ENCODE results near the gene CAMK2A. TPM values are rescaled to one million over a fixed set of nuclear protein-coding genes. Genes with fewer than 3 reads are reported as not detected.
A peak's percentile ranks its signal among the peaks of the same experiment; 100 is the strongest.

The CAMK2A gene
- total and polyA plus RNA-seq, 4 donors, result under 0.01 TPM; not detected in 3

DNA sequence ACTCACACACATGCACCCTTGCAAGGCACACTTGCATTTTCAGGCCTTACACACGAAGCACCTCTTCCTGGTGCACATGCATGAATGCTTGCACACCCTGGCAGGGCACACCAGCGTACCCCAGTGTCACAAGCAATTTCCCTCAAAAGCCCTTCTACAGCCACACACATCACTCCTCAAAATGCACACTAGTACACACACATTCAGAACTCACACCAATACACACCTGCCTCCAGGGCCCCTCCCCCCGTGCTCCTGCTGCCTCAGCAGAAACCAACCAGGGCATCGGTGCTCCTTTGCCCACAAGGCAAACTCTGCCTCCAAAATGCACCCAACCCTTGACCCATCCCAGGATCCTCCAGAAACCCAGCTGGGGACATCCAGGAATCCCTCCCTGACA lies 1.2 kb downstream of the CAMK2A start:
- no peak overlapping the region for H3K9ac ChIP-seq (ENCODE audit: low read depth in 1 of 2, low read length in 2 of 2)
- no peaks in the 10 kb centered on the region for H3K9me3 ChIP-seq (ENCODE audit: control insufficient read depth in 4 of 4, low read length in 3 of 4)
- no peaks in the 10 kb centered on the region for H3K4me1 ChIP-seq (ENCODE audit: control insufficient read depth in 4 of 4, insufficient read depth in 4 of 4, low read length in 3 of 4)
- peaks cover 0 to 4% (median 0%) of the 10 kb centered on the region in 4 donors for H3K27me3 ChIP-seq (ENCODE audit: control insufficient read depth in 4 of 4, insufficient read depth in 4 of 4, low read length in 3 of 4)
- H3K4me3 ChIP-seq (ENCODE audit: low read depth in 1 of 3, low read length in 3 of 3), result no peak overlapping the region
- 75% methylated on average over 4 of the region's 4 CpGs for WGBS
- DNase-seq (ENCODE audit: low spot score), result no peak
- no peak for TF ChIP-seq EGR1 (IDR thresholded peaks at IDR 0.05; ENCODE audit: low read depth in 2 of 2)
- no peak for TF ChIP-seq SP1 (IDR thresholded peaks at IDR 0.05)
- no peak for TF ChIP-seq HNF4A (conservative IDR thresholded peaks at IDR 0.05)
- TF ChIP-seq TAF1 (conservative IDR thresholded peaks at IDR 0.05), result no peak
- TF ChIP-seq, protein P1, sequence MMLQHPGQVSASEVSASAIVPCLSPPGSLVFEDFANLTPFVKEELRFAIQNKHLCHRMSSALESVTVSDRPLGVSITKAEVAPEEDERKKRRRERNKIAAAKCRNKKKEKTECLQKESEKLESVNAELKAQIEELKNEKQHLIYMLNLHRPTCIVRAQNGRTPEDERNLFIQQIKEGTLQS (IDR thresholded peaks at IDR 0.05), result no peak
- no peak for TF ChIP-seq JUND (IDR thresholded peaks at IDR 0.05)
- TF ChIP-seq GABPA (IDR thresholded peaks at IDR 0.05 in 1 of 2, conservative IDR thresholded peaks at IDR 0.05 in 1 of 2), result no peak
- TF ChIP-seq, protein P2, sequence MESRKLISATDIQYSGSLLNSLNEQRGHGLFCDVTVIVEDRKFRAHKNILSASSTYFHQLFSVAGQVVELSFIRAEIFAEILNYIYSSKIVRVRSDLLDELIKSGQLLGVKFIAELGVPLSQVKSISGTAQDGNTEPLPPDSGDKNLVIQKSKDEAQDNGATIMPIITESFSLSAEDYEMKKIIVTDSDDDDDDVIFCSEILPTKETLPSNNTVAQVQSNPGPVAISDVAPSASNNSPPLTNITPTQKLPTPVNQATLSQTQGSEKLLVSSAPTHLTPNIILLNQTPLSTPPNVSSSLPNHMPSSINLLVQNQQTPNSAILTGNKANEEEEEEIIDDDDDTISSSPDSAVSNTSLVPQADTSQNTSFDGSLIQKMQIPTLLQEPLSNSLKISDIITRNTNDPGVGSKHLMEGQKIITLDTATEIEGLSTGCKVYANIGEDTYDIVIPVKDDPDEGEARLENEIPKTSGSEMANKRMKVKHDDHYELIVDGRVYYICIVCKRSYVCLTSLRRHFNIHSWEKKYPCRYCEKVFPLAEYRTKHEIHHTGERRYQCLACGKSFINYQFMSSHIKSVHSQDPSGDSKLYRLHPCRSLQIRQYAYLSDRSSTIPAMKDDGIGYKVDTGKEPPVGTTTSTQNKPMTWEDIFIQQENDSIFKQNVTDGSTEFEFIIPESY (IDR thresholded peaks at IDR 0.05), result no peak
- TF ChIP-seq, protein P3, sequence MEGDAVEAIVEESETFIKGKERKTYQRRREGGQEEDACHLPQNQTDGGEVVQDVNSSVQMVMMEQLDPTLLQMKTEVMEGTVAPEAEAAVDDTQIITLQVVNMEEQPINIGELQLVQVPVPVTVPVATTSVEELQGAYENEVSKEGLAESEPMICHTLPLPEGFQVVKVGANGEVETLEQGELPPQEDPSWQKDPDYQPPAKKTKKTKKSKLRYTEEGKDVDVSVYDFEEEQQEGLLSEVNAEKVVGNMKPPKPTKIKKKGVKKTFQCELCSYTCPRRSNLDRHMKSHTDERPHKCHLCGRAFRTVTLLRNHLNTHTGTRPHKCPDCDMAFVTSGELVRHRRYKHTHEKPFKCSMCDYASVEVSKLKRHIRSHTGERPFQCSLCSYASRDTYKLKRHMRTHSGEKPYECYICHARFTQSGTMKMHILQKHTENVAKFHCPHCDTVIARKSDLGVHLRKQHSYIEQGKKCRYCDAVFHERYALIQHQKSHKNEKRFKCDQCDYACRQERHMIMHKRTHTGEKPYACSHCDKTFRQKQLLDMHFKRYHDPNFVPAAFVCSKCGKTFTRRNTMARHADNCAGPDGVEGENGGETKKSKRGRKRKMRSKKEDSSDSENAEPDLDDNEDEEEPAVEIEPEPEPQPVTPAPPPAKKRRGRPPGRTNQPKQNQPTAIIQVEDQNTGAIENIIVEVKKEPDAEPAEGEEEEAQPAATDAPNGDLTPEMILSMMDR (IDR thresholded peaks at IDR 0.05; ENCODE audit: low read depth, low read length, missing input control), result no peak
- TF ChIP-seq FOXA2 (IDR thresholded peaks at IDR 0.05), result no peak
- no peak for TF ChIP-seq HNF4G (IDR thresholded peaks at IDR 0.05)
- no peak for TF ChIP-seq NR2F2 (IDR thresholded peaks at IDR 0.05)
- H3K27ac ChIP-seq (ENCODE audit: low read depth in 1 of 2, low read length in 2 of 2), result no peak overlapping the region
- no peaks in the 10 kb centered on the region for H3K36me3 ChIP-seq (ENCODE audit: control insufficient read depth in 4 of 4, insufficient read depth in 3 of 4, low read depth in 1 of 4, low read length in 3 of 4)

DNA sequence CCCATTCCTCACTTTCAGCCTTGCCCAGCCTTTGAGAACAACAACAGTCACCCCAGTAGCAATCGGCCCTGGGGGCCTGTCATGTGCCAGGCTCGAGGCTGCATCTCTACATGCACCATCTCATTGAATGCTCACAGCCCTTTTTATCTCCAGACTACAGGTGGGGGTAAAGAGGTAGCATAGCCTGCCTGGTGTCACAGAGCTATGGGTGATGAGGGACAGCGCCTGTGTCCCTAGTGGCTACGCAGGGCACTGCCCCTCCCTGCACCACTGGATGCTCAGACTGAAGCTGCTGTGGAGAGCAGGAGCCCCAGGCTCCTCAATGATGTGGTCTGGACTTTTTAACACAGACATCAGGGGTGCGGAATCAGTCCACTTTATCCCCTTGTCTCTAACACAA lies 2.8 kb downstream of the CAMK2A start:
- H3K27ac ChIP-seq (ENCODE audit: low read depth in 1 of 2, low read length in 2 of 2), result no peak overlapping the region
- WGBS, result 64% methylated on average over 5 of the region's 5 CpGs
- no peak for TF ChIP-seq NR2F2 (IDR thresholded peaks at IDR 0.05)
- TF ChIP-seq YY1 (IDR thresholded peaks at IDR 0.05), result no peak
- TF ChIP-seq, protein P3 (IDR thresholded peaks at IDR 0.05; ENCODE audit: low read depth, low read length, missing input control), result peak; percentile 30
- TF ChIP-seq, protein P2 (IDR thresholded peaks at IDR 0.05), result no peak
- TF ChIP-seq RAD21 (IDR thresholded peaks at IDR 0.05), result peak in 1 of 2 donors; percentile 60
- TF ChIP-seq HNF4G (IDR thresholded peaks at IDR 0.05), result no peak
- no peak for TF ChIP-seq GABPA (IDR thresholded peaks at IDR 0.05 in 1 of 2, conservative IDR thresholded peaks at IDR 0.05 in 1 of 2)
- TF ChIP-seq SP1 (IDR thresholded peaks at IDR 0.05), result no peak
- no peak for TF ChIP-seq JUND (IDR thresholded peaks at IDR 0.05)
- no peak for TF ChIP-seq RXRA (IDR thresholded peaks at IDR 0.05)
- TF ChIP-seq FOXA2 (IDR thresholded peaks at IDR 0.05), result no peak
- DNase-seq (ENCODE audit: low spot score), result no peak
- no peaks in the 10 kb centered on the region for H3K4me1 ChIP-seq (ENCODE audit: control insufficient read depth in 4 of 4, insufficient read depth in 4 of 4, low read length in 3 of 4)
- H3K9ac ChIP-seq (ENCODE audit: low read depth in 1 of 2, low read length in 2 of 2), result no peak overlapping the region
- H3K9me3 ChIP-seq (ENCODE audit: control insufficient read depth in 4 of 4, low read length in 3 of 4), result no peaks in the 10 kb centered on the region
- H3K4me3 ChIP-seq (ENCODE audit: low read depth in 1 of 3, low read length in 3 of 3), result no peak overlapping the region
- H3K27me3 ChIP-seq (ENCODE audit: control insufficient read depth in 4 of 4, insufficient read depth in 4 of 4, low read length in 3 of 4), result peaks cover 0 to 2% (median 0%) of the 10 kb centered on the region in 4 donors
- H3K36me3 ChIP-seq (ENCODE audit: control insufficient read depth in 4 of 4, insufficient read depth in 3 of 4, low read depth in 1 of 4, low read length in 3 of 4), result no peaks in the 10 kb centered on the region
